ENCODE results near the gene PTOV1.

Gene PTOV1

DNA sequence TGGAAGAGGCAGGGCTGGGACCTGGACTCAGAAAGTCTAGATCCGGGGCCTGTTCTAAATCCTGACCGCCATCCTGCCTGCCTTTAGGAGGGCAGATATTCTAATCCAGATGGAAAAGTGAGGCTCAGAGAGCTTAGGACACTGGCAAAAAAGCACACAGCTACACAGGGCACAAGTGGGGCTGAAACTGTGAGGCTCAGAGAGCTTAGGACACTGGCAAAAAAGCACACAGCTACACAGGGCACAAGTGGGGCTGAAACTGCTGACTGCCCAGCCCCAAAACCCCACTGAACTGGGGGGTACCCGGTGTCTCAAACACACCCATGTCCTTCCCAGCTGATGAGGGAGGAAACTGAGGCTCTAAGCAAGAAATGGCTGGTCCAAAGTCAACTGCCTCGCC, 24.2 kb downstream of the PTOV1 start:
- DNase-seq (ENCODE audit: low spot score), result no peak

- no peak for DNase-seq (ENCODE audit: low spot score)
Observed at GRCh38 chr19:49875857-49876421, 25.0 kb downstream of the PTOV1 start.

DNA sequence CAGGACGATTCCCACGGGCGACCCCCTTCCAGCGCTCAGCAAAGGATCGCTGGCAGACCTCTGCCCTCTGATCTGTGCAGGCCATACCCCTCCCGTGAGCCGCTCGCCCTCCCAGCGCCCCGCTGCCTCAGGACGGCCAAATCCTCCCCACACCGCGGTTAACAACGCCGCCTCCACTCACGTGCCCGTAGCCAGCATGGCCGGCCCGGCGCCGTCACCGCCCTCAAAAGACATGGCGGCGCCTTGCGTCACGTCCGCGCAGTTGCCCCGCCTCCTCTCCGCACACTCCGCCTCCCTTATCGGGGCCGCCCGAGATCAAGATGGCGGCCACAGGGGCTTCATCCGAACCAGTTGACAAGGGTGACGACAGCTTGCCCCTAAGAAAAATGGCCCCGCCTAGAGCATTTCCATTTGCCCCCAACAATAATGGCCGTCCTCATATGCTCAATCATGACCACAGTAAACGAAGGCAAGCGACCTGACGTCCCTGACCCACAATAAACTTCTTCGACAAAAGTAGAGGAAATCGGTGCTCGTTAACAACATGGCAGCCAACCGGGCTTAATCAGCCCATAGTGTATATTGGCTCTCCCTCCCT, 25.6 kb downstream of the PTOV1 start:
- peak; percentile 100 for DNase-seq (ENCODE audit: low spot score)

GRCh38 chr19:49877020-49877878, 26.3 kb downstream of the PTOV1 start, which contains the start of the genes AKT1S1 and TBC1D17:
Gene AKT1S1, minus strand, starts transcription at chr19:49877355. Its CDS starts 4,060 bp downstream, at chr19:49873295.
Gene TBC1D17, plus strand, starts transcription at chr19:49877702. Its CDS starts 22 bp downstream, at chr19:49877724.
- DNase-seq (ENCODE audit: low spot score), result peak; percentile 100

GRCh38 chr19:49877879-49878743, 27.2 kb downstream of the PTOV1 start:
- peak; percentile 97 for DNase-seq (ENCODE audit: low spot score)

- no peak for DNase-seq (ENCODE audit: low spot score)
Observed at GRCh38 chr19:49878744-49879070, 27.7 kb downstream of the PTOV1 start.

DNA sequence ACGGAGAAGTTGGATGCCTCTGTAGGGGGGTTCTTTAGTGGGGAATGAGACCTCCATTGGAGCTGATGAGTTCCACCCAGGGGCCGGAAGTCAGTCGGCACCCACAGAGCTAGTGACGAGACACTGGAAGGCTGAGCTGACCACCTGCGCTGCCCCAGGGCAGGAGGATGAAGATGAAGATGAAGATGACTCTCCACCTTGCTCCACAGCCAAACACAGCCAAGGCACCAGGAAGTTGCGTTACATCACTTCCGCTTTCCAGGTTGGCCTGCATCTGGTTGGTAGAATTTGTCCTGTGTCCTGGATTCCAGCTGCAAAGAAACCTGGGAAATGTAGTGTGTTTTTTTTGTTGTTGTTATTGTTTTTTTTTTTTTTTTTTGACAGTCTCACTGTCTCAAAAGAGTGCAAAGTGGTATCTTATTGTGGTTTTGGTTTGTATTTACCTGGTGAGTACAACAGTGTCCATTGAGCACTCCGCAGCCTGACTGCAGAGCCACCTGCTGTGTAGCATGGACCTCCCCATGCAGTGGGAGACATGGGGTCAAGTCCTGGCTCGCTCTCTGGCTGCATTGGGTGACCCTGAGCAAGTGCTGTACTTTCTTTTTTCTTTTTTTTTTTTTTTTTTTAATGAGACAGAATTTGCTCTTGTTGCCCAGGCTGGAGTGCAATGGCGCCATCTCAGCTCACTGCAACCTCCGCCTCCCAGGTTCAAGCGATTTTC, 28.4 kb downstream of the PTOV1 start:
- peak; percentile 44 for DNase-seq (ENCODE audit: low spot score)

DNA sequence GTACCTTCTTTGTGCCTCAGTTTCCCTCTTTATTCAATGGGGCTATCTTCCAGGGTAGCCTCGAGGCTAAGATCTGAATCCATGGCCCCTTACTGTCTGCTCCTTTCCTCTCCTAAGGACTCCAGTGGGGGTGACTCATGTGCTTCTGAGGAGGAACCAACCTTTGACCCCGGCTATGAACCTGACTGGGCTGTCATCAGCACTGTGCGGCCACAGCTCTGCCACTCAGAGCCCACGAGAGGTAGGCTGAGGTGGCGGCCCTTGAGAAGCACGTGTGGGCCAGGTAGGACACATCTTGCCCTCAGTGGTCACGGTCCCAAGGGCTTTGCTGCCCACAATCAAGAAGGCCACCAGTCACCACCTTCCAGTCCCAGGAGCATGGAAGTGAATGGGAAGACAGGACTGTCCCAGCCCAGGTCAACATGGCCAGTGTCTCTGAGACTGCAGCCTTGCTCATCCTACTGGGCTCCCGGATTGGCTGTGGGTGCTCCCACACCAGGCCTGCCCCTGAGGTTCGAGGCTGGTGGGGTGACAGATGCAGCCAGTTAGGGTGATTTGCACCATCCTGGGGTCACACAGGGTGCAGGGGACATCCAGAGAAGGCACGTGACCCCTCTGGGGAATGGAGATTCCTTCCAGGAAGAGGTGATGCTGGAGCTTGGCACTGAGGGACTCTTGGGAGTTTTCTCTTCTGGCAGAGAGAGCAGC, 29.4 kb downstream of the PTOV1 start:
- no peak for DNase-seq (ENCODE audit: low spot score)

GRCh38 chr19:49881186-49881585, 30.2 kb downstream of the PTOV1 start:
- no peak for DNase-seq (ENCODE audit: low spot score)

- no peak for DNase-seq (ENCODE audit: low spot score)
Observed at GRCh38 chr19:49881672-49882394, 30.9 kb downstream of the PTOV1 start.

GRCh38 chr19:49882643-49883042, 31.7 kb downstream of the PTOV1 start:
- no peak for DNase-seq (ENCODE audit: low spot score)

DNA sequence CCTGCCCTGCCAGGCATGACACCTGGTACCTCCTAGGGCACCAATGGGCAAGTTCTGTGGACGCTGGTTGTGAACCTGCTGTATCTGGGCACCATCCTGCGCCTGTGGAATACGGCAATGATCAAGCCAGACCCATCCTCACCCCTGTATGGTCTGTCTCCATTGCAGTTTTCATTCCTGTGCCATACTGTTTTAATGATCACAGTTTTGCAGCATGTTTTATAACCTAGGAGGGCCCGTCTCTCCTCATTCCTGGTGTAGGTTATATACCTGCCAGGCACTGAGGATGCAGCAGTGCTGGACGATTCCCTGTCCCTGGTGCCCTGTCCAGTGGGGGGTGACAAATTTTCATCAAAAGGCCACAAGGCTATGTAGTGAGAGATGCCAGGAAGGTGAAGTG, 32.1 kb downstream of the PTOV1 start:
- DNase-seq (ENCODE audit: low spot score), result no peak

DNA sequence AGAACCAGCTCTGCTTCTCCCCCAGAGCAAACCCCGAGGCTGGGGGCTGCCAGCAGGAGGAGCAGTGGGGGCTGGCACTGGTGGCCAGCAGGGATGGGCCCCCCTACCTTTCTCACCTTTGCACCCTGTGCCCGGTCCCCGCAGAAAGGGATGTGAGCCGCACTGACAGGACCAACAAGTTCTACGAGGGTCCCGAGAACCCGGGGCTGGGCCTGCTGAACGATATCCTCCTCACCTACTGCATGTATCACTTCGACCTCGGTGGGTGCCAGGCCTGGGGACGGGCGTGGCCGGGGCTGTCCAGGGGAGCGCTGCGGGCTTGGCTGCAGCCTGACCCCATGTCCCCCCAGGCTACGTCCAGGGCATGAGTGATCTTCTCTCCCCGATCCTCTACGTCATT, 33.1 kb downstream of the PTOV1 start:
- no peak for DNase-seq (ENCODE audit: low spot score)

DNA sequence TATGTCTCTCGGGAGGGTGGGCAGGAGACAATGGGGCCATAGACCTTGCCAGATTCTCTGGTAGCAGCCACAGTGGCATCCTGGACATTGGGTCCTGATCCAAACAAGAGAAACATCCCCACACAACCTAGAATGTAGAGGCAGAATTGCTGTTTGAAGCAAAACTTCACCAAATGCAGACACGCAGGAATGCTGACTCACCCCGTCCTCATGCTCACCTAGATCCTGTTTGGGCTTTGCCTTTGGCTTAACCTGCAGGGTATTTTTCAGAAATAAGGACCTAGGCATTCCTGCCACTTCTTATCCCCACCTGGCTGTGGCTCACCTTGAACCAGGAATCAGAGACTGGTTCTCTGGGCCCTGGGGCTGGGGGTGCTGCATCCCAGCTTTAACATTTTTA, 33.8 kb downstream of the PTOV1 start:
- no peak for DNase-seq (ENCODE audit: low spot score)

GRCh38 chr19:49887037-49887664, 36.2 kb downstream of the PTOV1 start:
- DNase-seq (ENCODE audit: low spot score), result no peak

DNA sequence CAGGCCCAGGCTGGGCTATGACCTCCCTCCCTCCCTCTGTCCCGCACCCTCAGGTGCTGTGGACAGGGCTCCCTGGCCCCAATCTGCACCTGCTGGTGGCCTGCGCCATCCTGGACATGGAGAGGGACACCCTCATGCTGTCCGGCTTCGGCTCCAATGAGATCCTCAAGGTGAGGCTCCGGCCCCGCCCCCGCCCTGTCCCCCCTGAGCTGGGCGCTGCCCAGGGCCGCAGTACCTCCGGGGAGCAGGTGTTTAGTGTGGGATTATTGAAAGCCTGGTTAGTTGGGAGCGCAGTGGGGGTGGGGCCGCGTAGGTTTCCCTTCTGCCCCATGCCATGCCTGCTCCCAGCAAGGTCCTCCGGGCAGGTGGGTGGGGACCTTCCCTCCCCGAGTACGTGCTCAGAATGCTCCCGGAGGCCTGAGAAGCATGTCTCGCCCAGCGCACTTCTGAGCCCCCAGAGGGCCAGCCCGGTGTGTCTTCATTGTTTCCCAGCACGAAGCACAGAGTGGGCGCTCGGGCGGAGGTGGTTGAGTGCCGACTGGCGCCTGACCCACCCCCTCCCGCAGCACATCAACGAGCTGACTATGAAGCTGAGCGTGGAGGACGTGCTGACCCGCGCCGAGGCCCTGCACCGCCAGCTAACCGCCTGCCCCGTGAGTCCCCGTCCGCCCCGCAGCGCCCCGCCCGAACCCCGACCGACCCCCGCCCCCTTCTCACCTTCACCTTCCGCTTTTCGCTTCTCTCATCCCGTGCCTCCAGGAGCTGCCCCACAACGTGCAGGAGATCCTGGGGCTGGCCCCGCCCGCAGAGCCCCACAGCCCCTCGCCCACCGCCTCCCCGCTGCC, 36.9 kb downstream of the PTOV1 start:
- DNase-seq (ENCODE audit: low spot score), result no peak

- DNase-seq (ENCODE audit: low spot score), result no peak
Observed at GRCh38 chr19:49888510-49888824, 37.5 kb downstream of the PTOV1 start.

GRCh38 chr19:49889038-49889686, 38.2 kb downstream of the PTOV1 start:
- DNase-seq (ENCODE audit: low spot score), result no peak
